ENCODE data around the gene GOLGA1. TPM values are rescaled to one million over a fixed set of nuclear protein-coding genes. Genes with fewer than 3 reads are reported as not detected.
A peak's percentile ranks its signal among the peaks of the same experiment; 100 is the strongest.

Gene GOLGA1
- total and polyA plus RNA-seq, 9 of the 15 experiments (the other 6 are each of a cell fraction or from before 2014, with no cell fraction given) = 2.9 to 15.9 (median 8.5) TPM

DNA sequence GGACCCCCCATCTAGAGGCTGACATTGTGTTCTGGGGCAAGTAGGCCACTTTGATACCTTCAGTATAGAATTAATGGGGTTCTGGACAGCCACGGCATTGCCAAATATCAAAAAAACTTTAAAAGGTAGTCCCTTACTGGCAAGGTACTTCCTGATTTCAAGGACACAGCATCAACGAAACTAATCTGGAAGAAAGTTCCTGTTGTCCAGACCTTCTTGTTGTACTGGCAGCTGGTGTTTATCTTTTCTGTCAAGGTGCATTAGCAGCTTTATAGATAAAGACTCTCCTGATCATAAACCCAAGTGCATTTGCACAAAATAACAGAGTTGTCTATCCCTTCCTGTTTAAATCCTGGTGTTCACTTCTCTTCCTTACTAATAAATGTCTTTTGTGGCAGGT, 23.7 kb upstream of the GOLGA1 start (continued):
- no peak for TF ChIP-seq PRPF4 (IDR thresholded peaks at IDR 0.05; ENCODE audit: insufficient read depth, low read depth, low read length, poor library complexity, severe bottlenecking)
- TF ChIP-seq RAD21 (CRISPR knock-in tag; conservative IDR thresholded peaks at IDR 0.05 in 1 of 2, IDR thresholded peaks at IDR 0.05 in 1 of 2) = peak in 1 of 2 experiments; percentile 16; a peak in 1 of 4 replicates
- TF ChIP-seq TSC22D4 (tag; IDR thresholded peaks at IDR 0.05) = no peak
- TF ChIP-seq SIRT6 (IDR thresholded peaks at IDR 0.05; ENCODE audit: low read depth, low read length) = no peak
- TF ChIP-seq FOXA1 (IDR thresholded peaks at IDR 0.05; ENCODE audit: borderline replicate concordance) = no peak
- peak; percentile 95 for TF ChIP-seq LEF1 (IDR thresholded peaks at IDR 0.05)
- TF ChIP-seq RUNX1 (IDR thresholded peaks at IDR 0.05; ENCODE audit: low read depth) = no peak
- TF ChIP-seq BDP1 (IDR thresholded peaks at IDR 0.05; ENCODE audit: insufficient read depth, insufficient read length) = no peak
- no peak for TF ChIP-seq GABPB2 (CRISPR knock-in tag; conservative IDR thresholded peaks at IDR 0.05)
- TF ChIP-seq, protein P1, sequence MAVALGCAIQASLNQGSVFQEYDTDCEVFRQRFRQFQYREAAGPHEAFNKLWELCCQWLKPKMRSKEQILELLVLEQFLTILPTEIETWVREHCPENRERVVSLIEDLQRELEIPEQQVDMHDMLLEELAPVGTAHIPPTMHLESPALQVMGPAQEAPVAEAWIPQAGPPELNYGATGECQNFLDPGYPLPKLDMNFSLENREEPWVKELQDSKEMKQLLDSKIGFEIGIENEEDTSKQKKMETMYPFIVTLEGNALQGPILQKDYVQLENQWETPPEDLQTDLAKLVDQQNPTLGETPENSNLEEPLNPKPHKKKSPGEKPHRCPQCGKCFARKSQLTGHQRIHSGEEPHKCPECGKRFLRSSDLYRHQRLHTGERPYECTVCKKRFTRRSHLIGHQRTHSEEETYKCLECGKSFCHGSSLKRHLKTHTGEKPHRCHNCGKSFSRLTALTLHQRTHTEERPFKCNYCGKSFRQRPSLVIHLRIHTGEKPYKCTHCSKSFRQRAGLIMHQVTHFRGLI (CRISPR knock-in tag; IDR thresholded peaks at IDR 0.05) = no peak
- TF ChIP-seq, protein P2, sequence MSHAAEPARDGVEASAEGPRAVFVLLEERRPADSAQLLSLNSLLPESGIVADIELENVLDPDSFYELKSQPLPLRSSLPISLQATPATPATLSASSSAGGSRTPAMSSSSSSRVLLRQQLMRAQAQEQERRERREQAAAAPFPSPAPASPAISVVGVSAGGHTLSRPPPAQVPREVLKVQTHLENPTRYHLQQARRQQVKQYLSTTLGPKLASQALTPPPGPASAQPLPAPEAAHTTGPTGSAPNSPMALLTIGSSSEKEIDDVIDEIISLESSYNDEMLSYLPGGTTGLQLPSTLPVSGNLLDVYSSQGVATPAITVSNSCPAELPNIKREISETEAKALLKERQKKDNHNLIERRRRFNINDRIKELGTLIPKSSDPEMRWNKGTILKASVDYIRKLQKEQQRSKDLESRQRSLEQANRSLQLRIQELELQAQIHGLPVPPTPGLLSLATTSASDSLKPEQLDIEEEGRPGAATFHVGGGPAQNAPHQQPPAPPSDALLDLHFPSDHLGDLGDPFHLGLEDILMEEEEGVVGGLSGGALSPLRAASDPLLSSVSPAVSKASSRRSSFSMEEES (CRISPR knock-in tag; IDR thresholded peaks at IDR 0.05) = no peak
- TF ChIP-seq RB1 (IDR thresholded peaks at IDR 0.05; ENCODE audit: low read depth) = no peak
- TF ChIP-seq ZNF584 (CRISPR knock-in tag; IDR thresholded peaks at IDR 0.05; ENCODE audit: low read depth) = no peak
- TF ChIP-seq, protein P3, sequence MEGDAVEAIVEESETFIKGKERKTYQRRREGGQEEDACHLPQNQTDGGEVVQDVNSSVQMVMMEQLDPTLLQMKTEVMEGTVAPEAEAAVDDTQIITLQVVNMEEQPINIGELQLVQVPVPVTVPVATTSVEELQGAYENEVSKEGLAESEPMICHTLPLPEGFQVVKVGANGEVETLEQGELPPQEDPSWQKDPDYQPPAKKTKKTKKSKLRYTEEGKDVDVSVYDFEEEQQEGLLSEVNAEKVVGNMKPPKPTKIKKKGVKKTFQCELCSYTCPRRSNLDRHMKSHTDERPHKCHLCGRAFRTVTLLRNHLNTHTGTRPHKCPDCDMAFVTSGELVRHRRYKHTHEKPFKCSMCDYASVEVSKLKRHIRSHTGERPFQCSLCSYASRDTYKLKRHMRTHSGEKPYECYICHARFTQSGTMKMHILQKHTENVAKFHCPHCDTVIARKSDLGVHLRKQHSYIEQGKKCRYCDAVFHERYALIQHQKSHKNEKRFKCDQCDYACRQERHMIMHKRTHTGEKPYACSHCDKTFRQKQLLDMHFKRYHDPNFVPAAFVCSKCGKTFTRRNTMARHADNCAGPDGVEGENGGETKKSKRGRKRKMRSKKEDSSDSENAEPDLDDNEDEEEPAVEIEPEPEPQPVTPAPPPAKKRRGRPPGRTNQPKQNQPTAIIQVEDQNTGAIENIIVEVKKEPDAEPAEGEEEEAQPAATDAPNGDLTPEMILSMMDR (IDR thresholded peaks at IDR 0.05 in 2 of 3, conservative IDR thresholded peaks at IDR 0.05 in 1 of 3; ENCODE audit: insufficient read depth in 2 of 3, low read depth in 1 of 3, low read length in 3 of 3) = no peak
- TF ChIP-seq HDGF (IDR thresholded peaks at IDR 0.05) = no peak
- TF ChIP-seq GTF2A2 (tag; IDR thresholded peaks at IDR 0.05) = no peak
- peak; percentile 86; the same call in 1 of the 2 replicates for TF ChIP-seq ZNF175 (CRISPR knock-in tag; IDR thresholded peaks at IDR 0.05; ENCODE audit: low read depth)
- no peak for TF ChIP-seq TAF9B (IDR thresholded peaks at IDR 0.05; ENCODE audit: partially characterized antibody)
- peak; percentile 70 for TF ChIP-seq CCNT2 (IDR thresholded peaks at IDR 0.05; ENCODE audit: borderline replicate concordance, extremely low read depth, insufficient read length, low read depth, low read length)
- TF ChIP-seq ZNF707 (CRISPR knock-in tag; conservative IDR thresholded peaks at IDR 0.05) = no peak
- no peak for TF ChIP-seq CHD2 (IDR thresholded peaks at IDR 0.05; ENCODE audit: low read depth, low read length)
- TF ChIP-seq PHF20 (IDR thresholded peaks at IDR 0.05; ENCODE audit: partially characterized antibody) = no peak
- TF ChIP-seq ZBTB8A (IDR thresholded peaks at IDR 0.05; ENCODE audit: partially characterized antibody) = no peak
- TF ChIP-seq GATA2 (CRISPR knock-in tag; IDR thresholded peaks at IDR 0.05) = peak; percentile 86
- no peak for TF ChIP-seq ZNF24 (IDR thresholded peaks at IDR 0.05)
- TF ChIP-seq ZNF507 (tag; conservative IDR thresholded peaks at IDR 0.05) = no peak
